Left ventricle myocardium superior (tissue), 1 donor: ENCODE results near the gene POPDC2. TPM values are rescaled to one million over a fixed set of nuclear protein-coding genes. Genes with fewer than 3 reads are reported as not detected.

Source experiments
- ATAC-seq: fragments of 200-7000 bp; cut with Tn5 transposase; one replicate; pipeline ENCODE4 v1.9.1; 2020; ENCODE audit warnings: mild to moderate bottlenecking, moderate library complexity
- DNase-seq: peaks from one replicate; pipeline ENCODE4 v3.0.0-alpha.2; 2020
- intact Hi-C: fragments of 100-400 bp; cut with micrococcal nuclease; formaldehyde crosslinking; loops from one replicate; pipeline ENCODE4 v1.11.0; 2022
- total RNA-seq: library from RNA; stranded (reverse); fragmentation: NEBNext Ultra II Directional; extraction: Animal tissue kit (Norgen Biotek cat#: 25700); gene quantifications from one replicate; pipeline ENCODE4 v1.2.1, GENCODE V29; 2021
- donor health status: DM: no; HTN: yes; CAD: no; lungs with severe emphysema.

The POPDC2 gene
- total RNA-seq, 1 donor from 2014 or later: 586 TPM

DNA sequence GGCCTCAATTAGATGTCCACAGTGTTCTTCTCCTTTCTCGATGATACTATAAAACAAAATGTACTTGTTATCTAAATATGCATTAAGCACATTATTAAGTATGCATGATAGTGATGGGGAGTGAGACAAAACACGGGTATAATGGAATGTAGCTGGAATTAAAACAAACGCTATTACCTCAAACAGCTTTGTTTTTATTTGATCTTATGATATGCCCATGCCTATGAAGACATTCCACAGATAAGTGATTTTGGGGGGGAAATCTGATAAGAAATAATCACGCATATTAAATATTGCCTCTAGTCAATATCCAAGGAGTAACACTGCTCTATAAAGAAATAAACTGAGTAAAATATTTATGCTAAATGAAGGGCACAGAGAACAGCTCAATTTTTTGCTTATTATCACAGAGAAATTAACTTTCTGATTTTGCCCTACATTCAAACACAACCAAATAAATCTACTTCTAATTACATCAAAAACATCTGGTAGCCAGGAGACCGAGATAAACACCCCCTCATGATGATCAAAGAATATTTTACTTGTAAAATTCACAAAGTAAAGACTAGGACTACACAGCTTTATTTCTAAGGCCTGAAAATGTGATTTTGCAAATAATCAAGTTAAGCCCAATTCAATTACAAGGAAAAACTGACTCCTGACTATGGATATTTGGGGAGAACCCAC, 14.9 kb upstream of the POPDC2 start:
- ATAC-seq (no peak), DNase-seq (no peak)
- intact Hi-C loops: no loop called here

DNA sequence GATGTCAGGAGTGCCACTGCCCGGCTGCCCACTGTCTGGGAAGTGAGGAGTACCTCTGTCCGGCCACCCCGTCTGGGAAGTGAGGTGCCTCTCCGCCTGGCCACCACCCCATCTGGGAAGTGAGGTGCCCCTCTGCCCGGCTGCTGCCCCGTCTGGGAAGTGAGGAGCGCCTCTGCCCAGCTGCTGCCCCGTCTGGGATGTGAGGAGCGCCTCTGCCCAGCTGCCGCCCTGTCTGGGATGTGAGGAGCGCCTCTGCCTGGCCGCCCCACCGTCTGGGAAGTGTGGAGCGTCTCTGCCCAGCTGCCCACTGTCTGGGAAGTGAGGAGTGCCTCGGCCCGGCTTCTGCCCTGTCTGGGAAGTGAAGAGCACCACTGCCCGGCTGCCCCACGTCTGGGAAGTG, 13.5 kb upstream of the POPDC2 start:
- peak; percentile 35 for DNase-seq
- no peak for ATAC-seq

DNA sequence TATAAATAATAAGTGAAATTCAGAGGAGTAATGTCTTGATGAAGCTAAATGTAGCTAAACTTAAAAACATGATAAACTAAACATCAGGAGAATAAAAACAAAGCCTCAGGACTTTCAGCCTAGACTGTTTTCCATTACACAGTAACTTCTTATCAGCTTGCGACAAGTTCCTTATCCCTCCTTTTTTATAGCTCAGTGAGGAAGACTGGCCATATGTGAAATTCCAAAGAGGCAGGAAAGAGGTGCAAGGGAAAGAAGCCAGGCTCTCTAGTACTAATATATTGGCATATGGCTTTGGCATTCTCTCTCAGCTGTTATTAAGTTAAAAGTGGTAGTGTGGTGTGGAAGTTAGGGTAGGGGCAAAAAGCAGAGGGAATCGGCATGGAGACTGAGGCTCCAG, 12.4 kb upstream of the POPDC2 start:
- DNase-seq (no peak), ATAC-seq (peak; percentile 40)
- intact Hi-C loops: no loop called here

More for the DNA sequence above, 13.5 kb upstream of the POPDC2 start:
- intact Hi-C loops: no loop called here

DNA sequence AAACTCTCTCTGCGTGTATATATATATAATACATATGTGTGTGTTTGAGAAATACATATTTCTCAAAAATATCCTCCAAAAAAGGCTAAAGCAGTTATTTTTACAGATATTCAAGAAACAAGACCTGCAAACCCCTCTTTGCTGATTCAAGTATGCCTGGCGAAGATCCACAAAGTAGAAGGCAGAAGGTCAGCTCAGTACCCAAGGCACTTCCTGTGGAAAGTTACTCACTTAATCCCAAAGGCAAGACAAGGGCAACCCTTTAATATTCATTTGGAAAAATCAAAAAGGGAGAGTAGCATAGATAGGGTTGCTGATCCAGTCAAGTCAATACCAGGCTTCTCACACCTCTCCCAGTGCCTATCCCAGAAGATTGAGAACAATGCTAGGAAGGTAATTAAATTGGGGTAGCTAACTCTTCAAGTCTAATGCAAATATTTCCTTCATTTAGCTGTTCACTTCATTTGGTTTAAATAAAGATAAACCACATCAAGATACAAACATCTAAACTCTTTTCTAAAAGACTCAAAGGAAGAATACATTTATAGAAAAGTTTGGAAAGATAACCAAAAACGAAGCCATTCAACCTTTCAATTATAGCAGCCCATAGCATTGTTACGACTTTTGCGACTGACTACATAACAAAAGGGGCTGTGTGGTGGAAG, 9.6 kb upstream of the POPDC2 start:
- ATAC-seq (no peak), DNase-seq (no peak)
- intact Hi-C loops: no loop called here

DNA sequence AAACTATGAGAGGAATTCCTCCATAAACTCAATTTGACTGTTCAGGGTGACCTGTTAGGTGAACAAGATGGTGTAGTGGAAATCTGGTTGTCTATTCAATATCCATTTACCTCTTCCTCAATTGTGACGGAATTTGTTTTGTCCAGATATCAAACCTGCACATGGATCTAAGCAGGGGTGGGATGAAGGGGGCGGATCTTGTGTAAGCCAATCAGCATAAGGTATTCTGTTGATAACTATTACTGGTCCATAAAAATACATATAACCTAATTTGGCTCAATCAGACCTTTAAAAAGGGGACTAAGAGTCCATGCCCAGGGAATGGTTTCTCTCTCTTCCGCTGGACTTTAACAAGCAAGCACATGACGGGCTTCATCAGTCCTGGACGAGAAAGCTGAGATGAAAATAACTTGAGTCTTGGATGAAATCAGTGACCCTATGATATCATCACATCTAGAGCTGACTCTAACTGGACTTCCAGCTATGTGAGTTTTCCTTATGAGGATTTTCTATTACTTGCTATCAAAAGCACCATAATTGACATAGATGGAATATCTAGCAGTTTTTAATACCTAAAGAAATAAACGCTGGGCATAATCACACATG, 5.7 kb upstream of the POPDC2 start:
- DNase-seq (no peak), ATAC-seq (peak; percentile 46)

DNA sequence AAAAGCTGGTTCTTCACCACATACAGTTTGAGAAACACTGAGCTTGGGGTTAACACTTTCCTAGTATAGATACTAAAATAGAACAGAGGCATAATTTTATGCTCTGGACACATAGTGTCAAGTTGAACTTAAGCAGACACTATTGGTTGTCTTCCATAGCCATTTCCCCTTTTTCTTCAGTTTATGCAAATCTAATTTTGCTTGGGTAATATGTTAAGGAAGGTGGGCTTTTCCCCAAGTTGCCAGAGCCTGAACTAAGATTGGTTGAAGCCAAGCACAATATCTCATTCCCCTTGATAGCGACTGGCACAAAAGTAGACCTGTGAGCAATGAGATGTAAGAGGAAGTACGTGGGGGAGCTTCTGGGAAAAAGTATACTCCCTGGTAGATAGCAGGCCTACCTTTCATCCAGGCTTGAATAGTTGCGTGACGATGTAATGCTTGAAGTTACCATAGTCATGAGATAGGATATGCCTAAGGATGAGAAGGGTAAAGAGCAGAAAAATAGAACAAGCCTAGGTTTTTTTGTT, 4.5 kb upstream of the POPDC2 start:
- intact Hi-C loops: no loop called here
- DNase-seq (no peak), ATAC-seq (peak; percentile 5)

More for the DNA sequence above, 5.7 kb upstream of the POPDC2 start:
- intact Hi-C loops: no loop called here

DNA sequence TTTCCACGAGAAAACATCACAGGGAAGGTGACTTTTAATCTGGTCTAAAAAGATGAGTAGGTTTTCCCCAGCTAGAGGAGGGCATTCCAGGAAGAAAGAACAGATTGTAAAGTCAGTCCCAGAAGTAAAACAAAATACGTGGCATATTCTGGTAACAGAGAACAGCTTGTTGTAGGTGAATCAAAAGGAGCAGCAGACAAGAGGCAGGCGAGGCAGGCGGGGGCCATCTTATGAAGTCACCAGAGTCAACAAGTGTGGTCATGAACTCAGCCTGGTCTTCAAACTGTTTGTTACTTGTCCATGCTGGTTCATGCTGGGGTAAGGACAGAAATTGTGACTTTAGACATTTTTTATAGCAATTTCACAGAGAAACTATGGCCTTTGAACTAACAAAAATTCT, 4.0 kb upstream of the POPDC2 start:
- intact Hi-C loops: no loop called here
- no peak for ATAC-seq
- no peak for DNase-seq

DNA sequence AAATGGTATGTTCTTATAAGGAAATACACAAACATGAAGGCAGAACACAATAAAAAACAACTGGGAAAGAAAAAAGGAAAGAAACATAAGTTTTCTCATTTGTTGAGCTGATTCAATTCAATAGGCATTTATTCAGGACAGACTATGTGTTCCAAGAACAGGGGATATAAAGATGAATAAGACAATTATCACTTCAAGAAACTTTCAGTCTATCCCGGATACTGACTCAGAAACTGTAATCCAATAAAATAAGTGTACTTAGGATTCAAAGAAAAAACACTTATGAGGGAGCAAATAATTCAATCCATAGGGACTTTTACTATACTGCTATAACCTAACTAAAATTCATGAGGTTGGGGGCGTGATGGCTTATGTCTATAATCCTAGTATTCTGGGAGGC, 3.5 kb upstream of the POPDC2 start:
- intact Hi-C loops: no loop called here
- ATAC-seq (no peak), DNase-seq (no peak)

GRCh38 chr3:119662604-119663373, 2.4 kb upstream of the POPDC2 start:
- ATAC-seq (no peak), DNase-seq (no peak)
- intact Hi-C loops: no loop called here

DNA sequence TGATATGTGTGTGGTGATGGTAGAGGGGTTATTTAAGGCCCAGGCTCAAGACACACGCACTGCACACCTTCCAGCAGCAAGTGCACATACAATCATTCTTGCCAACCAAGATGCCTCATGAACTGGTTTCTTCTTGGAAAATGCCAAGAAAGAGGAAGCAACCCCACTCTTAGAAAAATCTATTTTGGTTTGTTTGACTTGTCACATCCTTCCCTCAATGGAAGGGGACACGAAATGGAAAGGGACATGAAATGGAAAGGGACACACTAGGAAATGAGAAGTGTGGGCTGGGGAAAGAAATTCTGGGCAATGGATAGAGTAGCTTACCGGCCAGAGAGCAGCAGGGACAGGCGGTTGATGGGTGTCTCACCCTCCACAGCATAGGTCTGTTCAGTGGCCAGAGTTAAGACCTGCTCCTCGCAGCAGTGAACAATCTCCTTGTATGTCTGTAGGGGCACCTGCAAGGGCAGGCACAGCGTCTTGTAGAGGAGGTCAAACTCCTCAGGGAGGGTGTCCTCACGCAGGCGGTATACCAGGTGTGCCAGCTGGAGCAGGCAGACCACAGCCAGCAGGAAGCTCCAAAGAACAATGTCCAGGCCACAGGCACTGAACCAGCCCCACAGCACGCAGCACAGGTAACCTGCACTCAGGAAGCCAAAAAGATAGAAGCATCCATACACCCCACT, 640 bp downstream of the POPDC2 start:
- ATAC-seq: peak; percentile 25
- intact Hi-C loops: no loop called here
- DNase-seq: peak; percentile 35

DNA sequence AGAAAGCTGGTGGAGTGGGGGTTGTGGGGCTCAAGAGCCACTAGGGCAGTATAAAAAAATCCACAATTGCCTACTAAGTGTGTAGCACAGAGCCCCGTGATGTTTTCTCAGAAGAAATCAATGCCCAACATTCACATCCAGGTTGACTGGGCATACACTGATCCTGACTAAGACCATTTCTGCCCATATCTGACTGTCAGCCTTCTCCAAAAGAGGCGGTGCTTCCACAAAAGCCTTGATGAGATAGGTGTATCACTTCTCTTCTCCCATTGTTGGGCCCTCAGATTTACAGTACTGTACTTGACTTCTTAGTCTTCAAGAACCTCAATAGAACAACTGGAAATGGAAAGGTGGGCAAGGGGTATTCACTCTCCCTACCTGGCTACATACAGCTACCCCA, 1.4 kb downstream of the POPDC2 start:
- intact Hi-C loops: no loop called here
- ATAC-seq (peak; percentile 40), DNase-seq (no peak)

DNA sequence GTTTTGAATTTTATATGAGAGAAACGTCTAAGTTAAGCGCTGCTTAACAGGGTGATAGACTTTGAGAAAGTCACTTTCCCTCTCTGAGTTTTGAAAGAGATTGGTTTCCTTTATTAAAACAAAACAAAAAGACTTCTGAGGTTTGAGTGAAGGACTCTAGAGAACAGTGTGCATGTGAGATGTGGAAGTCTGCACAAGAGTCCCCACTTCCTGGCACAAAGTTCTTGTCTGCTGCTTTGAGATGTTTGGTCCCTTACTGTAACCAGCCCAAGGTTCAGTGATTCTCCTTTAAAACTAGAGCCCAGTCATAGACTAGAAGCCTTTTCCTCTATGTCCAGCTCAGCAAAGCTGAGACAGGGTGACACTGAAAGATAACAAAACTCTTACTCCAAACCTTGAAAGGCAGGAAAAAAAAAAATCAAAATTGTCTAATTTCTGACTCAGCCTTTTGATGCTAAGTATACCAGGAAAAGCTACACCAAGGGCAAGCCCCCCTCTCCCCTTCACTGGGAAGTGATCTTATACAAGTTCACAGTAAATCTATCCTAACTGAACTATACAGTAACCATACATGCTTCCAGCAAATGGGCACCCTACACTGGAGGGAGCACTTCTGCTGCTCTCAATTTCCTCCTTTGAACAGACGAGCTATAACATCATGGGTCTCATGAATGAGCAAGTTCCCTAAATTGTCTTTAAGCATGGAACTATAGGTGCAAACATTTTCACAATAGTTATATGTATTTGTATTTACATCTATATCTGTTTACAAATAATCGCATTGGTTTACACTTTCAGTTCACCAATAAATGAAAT, 2.3 kb downstream of the POPDC2 start:
- ATAC-seq (no peak), DNase-seq (no peak)
- intact Hi-C loops: no loop called here

DNA sequence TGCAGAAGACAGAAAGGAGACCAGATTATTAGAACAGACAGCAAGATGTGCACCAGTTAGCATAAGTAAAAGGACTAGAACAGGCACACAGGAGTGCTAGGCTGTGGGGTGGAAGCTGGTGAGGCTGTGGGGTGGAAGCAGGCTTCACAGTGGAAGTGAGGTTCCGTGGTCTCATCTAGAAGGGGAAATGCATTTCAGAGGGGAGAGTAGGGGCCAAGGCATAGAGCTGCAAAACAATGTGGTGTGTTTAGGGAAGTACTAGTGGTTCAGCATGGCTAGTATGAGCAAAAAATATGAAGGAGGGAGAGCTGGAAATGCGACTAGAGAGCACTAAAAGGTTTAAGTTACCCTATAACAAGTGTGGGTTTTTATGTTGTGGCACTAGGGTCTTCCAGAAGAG, 6.5 kb downstream of the POPDC2 start:
- ATAC-seq: no peak
- no peak for DNase-seq
- intact Hi-C loops: no loop called here

DNA sequence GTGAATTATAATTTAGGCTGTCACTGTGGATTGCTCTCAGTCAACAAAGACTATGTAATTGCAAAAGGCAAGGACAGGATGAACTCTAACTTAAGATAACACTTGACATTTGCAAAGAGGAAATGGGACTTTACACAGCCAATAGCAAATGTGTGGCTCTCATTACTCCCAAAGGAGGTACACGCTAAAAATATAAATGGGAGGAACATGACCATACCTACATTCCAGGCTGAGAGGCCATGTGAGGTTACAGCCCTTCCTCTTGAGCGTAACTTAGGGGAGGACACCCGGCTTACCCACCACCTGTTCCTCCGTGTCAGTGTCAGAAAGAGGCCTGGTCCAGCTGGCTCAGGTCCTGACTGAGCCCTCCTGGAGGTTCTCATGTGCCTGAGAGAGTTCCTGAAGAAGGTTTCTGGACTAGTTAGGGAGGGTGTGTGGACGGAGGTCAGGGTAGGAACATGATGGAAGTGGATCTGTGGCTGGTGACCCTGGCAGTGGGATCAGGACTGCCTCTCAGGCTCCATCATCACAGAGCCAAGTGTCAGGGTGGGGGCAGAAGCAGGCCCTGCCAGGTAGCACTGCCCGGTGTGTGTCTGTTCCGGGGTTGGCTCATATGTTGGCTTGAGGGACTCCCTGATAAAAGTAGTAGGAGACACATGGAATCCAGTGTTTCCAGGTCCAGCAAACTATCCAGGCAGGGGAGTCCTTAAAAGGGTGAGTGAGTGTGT, 7.9 kb downstream of the POPDC2 start:
- peak; percentile 63 for DNase-seq
- intact Hi-C loops: no loop called here
- ATAC-seq: peak; percentile 86

- no peak for DNase-seq
- intact Hi-C loops: no loop called here
Measured at GRCh38 chr3:119649761-119650160, 10.6 kb downstream of the POPDC2 start.

DNA sequence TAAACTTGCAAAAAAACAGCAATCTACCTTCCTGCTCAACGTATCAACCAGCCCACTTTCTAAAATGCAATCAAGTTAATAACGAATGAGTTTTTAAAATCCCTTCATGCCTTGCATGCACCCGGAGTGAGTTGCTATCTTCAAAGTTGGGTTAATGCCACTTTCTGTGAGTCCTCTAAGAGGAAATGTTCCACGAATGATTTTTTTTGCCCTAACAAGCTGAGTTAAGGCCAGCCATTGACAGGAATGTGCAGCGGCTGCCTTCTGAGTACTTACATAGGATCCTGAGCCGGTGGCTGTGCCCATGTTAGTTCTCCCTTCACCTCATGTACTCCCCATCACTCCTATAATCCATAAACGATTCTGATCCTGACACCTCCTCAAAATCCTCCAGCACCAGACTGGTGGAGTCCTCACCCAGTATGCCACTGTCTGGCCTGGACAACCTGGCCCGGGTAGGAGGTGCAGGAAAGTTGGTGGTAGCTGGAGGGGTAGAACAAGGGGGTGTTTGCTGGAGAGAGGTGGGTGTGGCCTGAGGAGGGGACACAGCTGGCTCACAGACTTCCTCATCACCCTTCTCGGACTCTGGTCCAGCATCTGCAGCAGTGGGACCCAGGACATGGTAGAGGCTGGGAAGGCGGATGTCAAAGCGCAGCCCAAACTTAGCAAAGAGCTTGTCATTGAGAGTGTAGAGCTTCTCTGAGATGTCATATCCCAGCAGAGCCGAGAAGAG, 12.4 kb downstream of the POPDC2 start:
- ATAC-seq: no peak
- no peak for DNase-seq
- intact Hi-C loops: no loop called here

More at GRCh38 chr3:119649761-119650160, 10.6 kb downstream of the POPDC2 start:
- no peak for ATAC-seq

DNA sequence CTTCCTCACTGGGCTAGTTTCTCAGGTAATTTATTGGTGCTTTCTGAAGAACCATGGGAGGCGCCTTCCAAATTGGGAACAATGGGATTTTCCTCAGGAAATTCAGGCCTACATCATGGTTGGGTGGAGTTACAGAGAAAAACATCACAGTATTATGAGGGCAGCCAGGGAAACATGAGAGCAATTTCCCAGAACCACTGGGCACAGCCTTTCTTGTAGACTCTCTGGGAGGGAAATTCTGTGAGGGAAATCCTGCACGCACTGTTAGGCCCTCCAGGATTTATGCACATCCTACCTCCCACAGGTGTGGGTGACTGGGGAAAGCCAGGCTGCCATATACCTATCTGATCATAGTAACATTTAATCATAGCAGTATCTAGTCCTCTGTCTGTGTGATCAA, 13.2 kb downstream of the POPDC2 start:
- intact Hi-C loops: no loop called here
- ATAC-seq: peak; percentile 24
- DNase-seq: no peak
